ENCODE results near the gene RFTN2. TPM values are rescaled to one million over a fixed set of nuclear protein-coding genes. Genes with fewer than 3 reads are reported as not detected.

Gene RFTN2
- total and polyA plus RNA-seq, 2 donors (not counting 3 experiments of a cell fraction or from before 2014, with no cell fraction given): 5.0 to 8.0 TPM

- H3K9me1 ChIP-seq (replicated peaks; ENCODE audit: control insufficient read depth, extremely low read depth, insufficient read depth, low read length): no peaks in the 10 kb centered on the region
- no peak for DNase-seq (ENCODE audit: low read depth, low spot score)
- peaks cover 0 to 7% of the 10 kb centered on the region in 2 experiments for H3K36me3 ChIP-seq (ENCODE audit: control insufficient read depth in 2 of 2, extremely low read depth in 1 of 2, insufficient read depth in 2 of 2, low read length in 2 of 2)
- H4K20me1 ChIP-seq (replicated peaks; ENCODE audit: control insufficient read depth, extremely low read depth, insufficient read depth, low read length): no peaks in the 10 kb centered on the region
- POLR2A ChIA-PET: no interaction called here
- H3K4me2 ChIP-seq (ENCODE audit: insufficient read depth, low read length): no peak overlapping the region
- TF ChIP-seq, protein P1, sequence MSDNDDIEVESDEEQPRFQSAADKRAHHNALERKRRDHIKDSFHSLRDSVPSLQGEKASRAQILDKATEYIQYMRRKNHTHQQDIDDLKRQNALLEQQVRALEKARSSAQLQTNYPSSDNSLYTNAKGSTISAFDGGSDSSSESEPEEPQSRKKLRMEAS (IDR thresholded peaks at IDR 0.05; ENCODE audit: insufficient read depth, insufficient read length): no peak
- TF ChIP-seq JUN (IDR thresholded peaks at IDR 0.05; ENCODE audit: borderline replicate concordance, insufficient read depth, insufficient read length, low read depth) (no peak), GATA2 (IDR thresholded peaks at IDR 0.05; ENCODE audit: insufficient read depth, insufficient read length, low read depth, low read length) (no peak), FOS (IDR thresholded peaks at IDR 0.05; ENCODE audit: borderline replicate concordance, insufficient read depth, low read length) (no peak), POLR2A (IDR thresholded peaks at IDR 0.05; ENCODE audit: low read depth, low read length) (no peak), MYC (IDR thresholded peaks at IDR 0.05; ENCODE audit: low read depth, low read length) (no peak)
- no TSS peak for BruUV-seq (replicated peaks)
- H3K9me3 ChIP-seq (replicated peaks; ENCODE audit: control insufficient read depth, insufficient read depth, low read length): no peaks in the 10 kb centered on the region
- no peaks in the 10 kb centered on the region for H3K4me1 ChIP-seq (ENCODE audit: control insufficient read depth, extremely low read depth, insufficient read depth, low read length)
- no peaks in the 10 kb centered on the region for H3K27me3 ChIP-seq (ENCODE audit: control insufficient read depth in 2 of 2, insufficient read depth in 2 of 2, low read length in 2 of 2)
- no peak overlapping the region for H3K9ac ChIP-seq (replicated peaks; ENCODE audit: extremely low read depth, insufficient read depth, low read length)
- CTCF ChIA-PET: interaction anchor here (1.4 kb wide), 1 partner anchor 164 kb away, joined by 3 read pairs; no protein-coding TSS in a partner anchor
- intact Hi-C loops (cut with micrococcal nuclease) (no loop called here), dilution Hi-C loops (cut with MboI; ENCODE audit: extremely low pct_ligation_motif_present, low sequenced_read_pairs) (no loop called here)
- no peak overlapping the region for H3K4me3 ChIP-seq (replicated peaks in 1 of 3; ENCODE audit: insufficient read depth in 1 of 3, low read depth in 1 of 3, low read length in 3 of 3)
- H3K27ac ChIP-seq (ENCODE audit: insufficient read depth, low read depth, low read length): no peak overlapping the region
- no peak overlapping the region for H2AFZ ChIP-seq (ENCODE audit: low read depth, low read length)
- no peaks in the 10 kb centered on the region for H3K79me2 ChIP-seq (ENCODE audit: control insufficient read depth, insufficient read depth, low read length)
- no peak for FAIRE-seq
Measured at GRCh38 chr2:197614532-197614931, 60.9 kb downstream of the RFTN2 start.

DNA sequence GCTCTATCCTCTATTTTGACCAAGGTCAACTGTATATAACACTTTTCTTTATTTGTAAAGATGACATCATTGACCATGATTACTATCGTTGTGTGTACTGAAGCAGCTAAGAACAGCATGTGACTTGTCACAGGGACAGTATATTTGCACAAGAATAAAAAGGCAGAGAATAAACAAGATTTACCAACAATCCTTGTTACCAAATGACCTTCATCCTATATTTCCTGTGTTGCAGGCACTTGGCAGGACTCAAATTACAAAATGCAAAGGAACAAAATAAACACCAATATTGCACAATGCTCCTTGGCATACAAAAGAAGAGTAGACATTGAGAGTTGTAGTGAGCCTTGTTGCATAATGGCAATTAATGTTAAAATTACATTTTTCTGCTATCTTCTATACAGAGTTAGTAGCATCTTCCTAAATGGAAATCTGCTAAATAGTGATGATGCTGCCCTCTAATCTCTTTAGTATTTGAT is 61.8 kb downstream of the RFTN2 start:
- no peaks in the 10 kb centered on the region for H3K79me2 ChIP-seq (ENCODE audit: control insufficient read depth, insufficient read depth, low read length)
- no peaks in the 10 kb centered on the region for H4K20me1 ChIP-seq (replicated peaks; ENCODE audit: control insufficient read depth, extremely low read depth, insufficient read depth, low read length)
- H3K9ac ChIP-seq (replicated peaks; ENCODE audit: extremely low read depth, insufficient read depth, low read length): no peak overlapping the region
- BruUV-seq (replicated peaks): no TSS peak
- intact Hi-C loops (cut with micrococcal nuclease) (no loop called here), dilution Hi-C loops (cut with MboI; ENCODE audit: extremely low pct_ligation_motif_present, low sequenced_read_pairs) (no loop called here)
- H3K4me3 ChIP-seq (replicated peaks in 1 of 3; ENCODE audit: insufficient read depth in 1 of 3, low read depth in 1 of 3, low read length in 3 of 3): no peak overlapping the region
- no peak for DNase-seq (ENCODE audit: low read depth, low spot score)
- no peaks in the 10 kb centered on the region for H3K4me1 ChIP-seq (ENCODE audit: control insufficient read depth, extremely low read depth, insufficient read depth, low read length)
- H3K9me3 ChIP-seq (replicated peaks; ENCODE audit: control insufficient read depth, insufficient read depth, low read length): no peaks in the 10 kb centered on the region
- CTCF ChIA-PET: interaction anchor here (1.6 kb wide), 1 partner anchor 11 kb away, joined by 4 read pairs; no protein-coding TSS in a partner anchor
- no peak overlapping the region for H2AFZ ChIP-seq (ENCODE audit: low read depth, low read length)
- H3K36me3 ChIP-seq (ENCODE audit: control insufficient read depth in 2 of 2, extremely low read depth in 1 of 2, insufficient read depth in 2 of 2, low read length in 2 of 2): peaks cover 0 to 7% of the 10 kb centered on the region in 2 experiments
- POLR2A ChIA-PET: no interaction called here
- TF ChIP-seq, protein P2, sequence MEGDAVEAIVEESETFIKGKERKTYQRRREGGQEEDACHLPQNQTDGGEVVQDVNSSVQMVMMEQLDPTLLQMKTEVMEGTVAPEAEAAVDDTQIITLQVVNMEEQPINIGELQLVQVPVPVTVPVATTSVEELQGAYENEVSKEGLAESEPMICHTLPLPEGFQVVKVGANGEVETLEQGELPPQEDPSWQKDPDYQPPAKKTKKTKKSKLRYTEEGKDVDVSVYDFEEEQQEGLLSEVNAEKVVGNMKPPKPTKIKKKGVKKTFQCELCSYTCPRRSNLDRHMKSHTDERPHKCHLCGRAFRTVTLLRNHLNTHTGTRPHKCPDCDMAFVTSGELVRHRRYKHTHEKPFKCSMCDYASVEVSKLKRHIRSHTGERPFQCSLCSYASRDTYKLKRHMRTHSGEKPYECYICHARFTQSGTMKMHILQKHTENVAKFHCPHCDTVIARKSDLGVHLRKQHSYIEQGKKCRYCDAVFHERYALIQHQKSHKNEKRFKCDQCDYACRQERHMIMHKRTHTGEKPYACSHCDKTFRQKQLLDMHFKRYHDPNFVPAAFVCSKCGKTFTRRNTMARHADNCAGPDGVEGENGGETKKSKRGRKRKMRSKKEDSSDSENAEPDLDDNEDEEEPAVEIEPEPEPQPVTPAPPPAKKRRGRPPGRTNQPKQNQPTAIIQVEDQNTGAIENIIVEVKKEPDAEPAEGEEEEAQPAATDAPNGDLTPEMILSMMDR (IDR thresholded peaks at IDR 0.05; ENCODE audit: extremely low read depth in 1 of 2, insufficient read depth in 1 of 2, low read depth in 1 of 2, low read length in 2 of 2): no peak
- TF ChIP-seq MYC (IDR thresholded peaks at IDR 0.05; ENCODE audit: low read depth, low read length) (no peak), GATA2 (IDR thresholded peaks at IDR 0.05; ENCODE audit: insufficient read depth, insufficient read length, low read depth, low read length) (no peak), EZH2 (IDR thresholded peaks at IDR 0.05; ENCODE audit: borderline replicate concordance, low read depth, low read length, severe bottlenecking) (no peak), FOS (IDR thresholded peaks at IDR 0.05; ENCODE audit: borderline replicate concordance, insufficient read depth, low read length) (no peak), POLR2AphosphoS5 (IDR thresholded peaks at IDR 0.05; ENCODE audit: insufficient read depth, low read depth, low read length) (no peak), POLR2A (IDR thresholded peaks at IDR 0.05; ENCODE audit: low read depth, low read length) (no peak), JUN (IDR thresholded peaks at IDR 0.05; ENCODE audit: borderline replicate concordance, insufficient read depth, insufficient read length, low read depth) (no peak)
- TF ChIP-seq, protein P1 (IDR thresholded peaks at IDR 0.05; ENCODE audit: insufficient read depth, insufficient read length): no peak
- no peak overlapping the region for H3K4me2 ChIP-seq (ENCODE audit: insufficient read depth, low read length)
- H3K27me3 ChIP-seq (ENCODE audit: control insufficient read depth in 2 of 2, insufficient read depth in 2 of 2, low read length in 2 of 2): no peaks in the 10 kb centered on the region
- H3K9me1 ChIP-seq (replicated peaks; ENCODE audit: control insufficient read depth, extremely low read depth, insufficient read depth, low read length): no peaks in the 10 kb centered on the region
- no peak for FAIRE-seq
- no peak overlapping the region for H3K27ac ChIP-seq (ENCODE audit: insufficient read depth, low read depth, low read length)

Measured in endothelial cell of umbilical vein (primary cell).